Measurements from ENCODE around the gene KNDC1.

The KNDC1 gene

GRCh38 chr10:133180965-133181639 is 21.1 kb downstream of the KNDC1 start:
- Histone ChIP-seq H3K36me3 (ENCODE audit: control insufficient read depth, insufficient read depth, low read length) (no peaks in the 10 kb centered on the region), H3K27me3 (replicated peaks; ENCODE audit: control insufficient read depth, insufficient read depth, low read length) (no peaks in the 10 kb centered on the region), H3K4me3 (replicated peaks; ENCODE audit: low read depth, low read length) (no peak overlapping the region)
- TF ChIP-seq, protein P1, sequence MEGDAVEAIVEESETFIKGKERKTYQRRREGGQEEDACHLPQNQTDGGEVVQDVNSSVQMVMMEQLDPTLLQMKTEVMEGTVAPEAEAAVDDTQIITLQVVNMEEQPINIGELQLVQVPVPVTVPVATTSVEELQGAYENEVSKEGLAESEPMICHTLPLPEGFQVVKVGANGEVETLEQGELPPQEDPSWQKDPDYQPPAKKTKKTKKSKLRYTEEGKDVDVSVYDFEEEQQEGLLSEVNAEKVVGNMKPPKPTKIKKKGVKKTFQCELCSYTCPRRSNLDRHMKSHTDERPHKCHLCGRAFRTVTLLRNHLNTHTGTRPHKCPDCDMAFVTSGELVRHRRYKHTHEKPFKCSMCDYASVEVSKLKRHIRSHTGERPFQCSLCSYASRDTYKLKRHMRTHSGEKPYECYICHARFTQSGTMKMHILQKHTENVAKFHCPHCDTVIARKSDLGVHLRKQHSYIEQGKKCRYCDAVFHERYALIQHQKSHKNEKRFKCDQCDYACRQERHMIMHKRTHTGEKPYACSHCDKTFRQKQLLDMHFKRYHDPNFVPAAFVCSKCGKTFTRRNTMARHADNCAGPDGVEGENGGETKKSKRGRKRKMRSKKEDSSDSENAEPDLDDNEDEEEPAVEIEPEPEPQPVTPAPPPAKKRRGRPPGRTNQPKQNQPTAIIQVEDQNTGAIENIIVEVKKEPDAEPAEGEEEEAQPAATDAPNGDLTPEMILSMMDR (IDR thresholded peaks at IDR 0.05; ENCODE audit: insufficient read depth, low read length, poor library complexity, severe bottlenecking) = no peak
- no peak for DNase-seq (ENCODE audit: extremely low read depth, insufficient read length)

DNA sequence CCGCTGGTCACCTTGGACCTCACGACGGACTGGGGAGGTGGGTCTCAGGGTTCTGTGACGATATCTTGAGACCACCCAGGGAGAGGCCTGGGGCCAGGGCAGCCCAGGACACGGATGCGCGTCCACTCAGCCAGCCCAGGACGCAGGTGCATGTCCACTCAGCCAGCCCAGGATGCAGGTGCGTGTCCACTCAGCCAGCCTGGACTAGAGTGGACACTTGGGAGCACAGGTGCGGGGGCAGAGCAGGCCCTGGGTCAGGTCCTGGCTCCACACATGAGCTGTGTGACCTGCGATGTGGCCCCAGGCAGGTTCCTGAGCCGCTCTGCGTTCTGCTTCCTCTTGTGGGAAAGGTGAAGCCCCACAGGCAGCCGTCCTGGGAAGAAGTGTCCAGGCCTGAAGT is 22.2 kb downstream of the KNDC1 start:
- no peaks in the 10 kb centered on the region for H3K36me3 ChIP-seq (ENCODE audit: control insufficient read depth, insufficient read depth, low read length)
- H3K4me3 ChIP-seq (replicated peaks; ENCODE audit: low read depth, low read length) = no peak overlapping the region
- TF ChIP-seq, protein P1 (IDR thresholded peaks at IDR 0.05; ENCODE audit: insufficient read depth, low read length, poor library complexity, severe bottlenecking) = no peak
- no peaks in the 10 kb centered on the region for H3K27me3 ChIP-seq (replicated peaks; ENCODE audit: control insufficient read depth, insufficient read depth, low read length)
- no peak for DNase-seq (ENCODE audit: extremely low read depth, insufficient read length)

GRCh38 chr10:133182791-133183645 is 23.0 kb downstream of the KNDC1 start:
- Histone ChIP-seq H3K27me3 (replicated peaks; ENCODE audit: control insufficient read depth, insufficient read depth, low read length) (no peaks in the 10 kb centered on the region), H3K4me3 (replicated peaks; ENCODE audit: low read depth, low read length) (no peak overlapping the region), H3K36me3 (ENCODE audit: control insufficient read depth, insufficient read depth, low read length) (no peaks in the 10 kb centered on the region)
- DNase-seq (ENCODE audit: extremely low read depth, insufficient read length) = no peak
- TF ChIP-seq, protein P1 (IDR thresholded peaks at IDR 0.05; ENCODE audit: insufficient read depth, low read length, poor library complexity, severe bottlenecking) = no peak

DNA sequence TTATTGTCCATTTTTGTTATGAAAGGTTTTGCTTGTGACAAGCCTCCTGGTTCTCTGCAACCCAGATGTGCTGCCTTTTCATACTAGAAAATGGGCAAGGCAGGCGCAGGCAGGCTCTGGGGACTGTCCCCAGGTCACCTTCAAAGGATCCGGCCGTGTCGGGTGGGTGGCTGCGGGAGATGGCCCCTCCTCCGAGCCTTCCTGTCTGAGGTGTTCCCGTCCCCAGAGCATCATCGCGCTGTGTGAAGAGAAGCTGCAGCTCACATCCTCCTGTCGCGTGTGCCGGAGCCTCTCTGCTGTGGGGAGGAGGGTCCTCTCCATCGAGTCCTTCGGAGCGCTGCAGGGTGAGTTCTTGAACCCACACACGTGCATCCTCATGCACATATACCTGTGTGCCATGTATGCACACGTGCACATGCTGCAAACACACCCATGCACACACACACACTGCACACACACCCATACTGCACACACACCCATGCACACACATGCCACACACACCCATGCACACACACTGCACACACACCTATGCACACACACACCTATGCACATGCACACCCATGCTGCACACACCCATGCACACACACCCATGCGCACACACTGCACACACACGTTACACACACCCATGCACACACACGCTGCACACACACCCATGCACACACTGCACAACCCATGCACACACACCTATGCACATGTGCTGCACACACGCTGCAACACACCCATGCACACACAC is 23.8 kb downstream of the KNDC1 start:
- TF ChIP-seq, protein P1 (IDR thresholded peaks at IDR 0.05; ENCODE audit: insufficient read depth, low read length, poor library complexity, severe bottlenecking) = no peak

GRCh38 chr10:133184591-133185244 is 24.7 kb downstream of the KNDC1 start:
- no peak for DNase-seq (ENCODE audit: extremely low read depth, insufficient read length)
- Histone ChIP-seq H3K4me3 (replicated peaks; ENCODE audit: low read depth, low read length) (no peak overlapping the region), H3K27me3 (replicated peaks; ENCODE audit: control insufficient read depth, insufficient read depth, low read length) (no peaks in the 10 kb centered on the region), H3K36me3 (ENCODE audit: control insufficient read depth, insufficient read depth, low read length) (no peaks in the 10 kb centered on the region)
- TF ChIP-seq, protein P1 (IDR thresholded peaks at IDR 0.05; ENCODE audit: insufficient read depth, low read length, poor library complexity, severe bottlenecking) = no peak

More for the DNA sequence above, 23.8 kb downstream of the KNDC1 start:
- Histone ChIP-seq H3K27me3 (replicated peaks; ENCODE audit: control insufficient read depth, insufficient read depth, low read length) (no peaks in the 10 kb centered on the region), H3K36me3 (ENCODE audit: control insufficient read depth, insufficient read depth, low read length) (no peaks in the 10 kb centered on the region), H3K4me3 (replicated peaks; ENCODE audit: low read depth, low read length) (no peak overlapping the region)
- DNase-seq (ENCODE audit: extremely low read depth, insufficient read length) = no peak
